Breast epithelium (tissue), 3 donors: Measurements from ENCODE around the gene FOLR1.

Experiments
- CTCF ChIP-seq, 3 donors: fragments of 450-650 bp; IDR thresholded peaks; one replicate each; pipeline ENCODE4 v1.5.1; 2016 to 2017; ENCODE audit warnings: antibody characterized with exemption in 3 of 3, mild to moderate bottlenecking in 3 of 3, moderate library complexity in 3 of 3
- POLR2A ChIP-seq: fragments of 450-650 bp; IDR thresholded peaks from one replicate; pipeline ENCODE4 v1.6.1; 2016; ENCODE audit warnings: antibody characterized with exemption, mild to moderate bottlenecking, moderate library complexity
- POLR2AphosphoS5 ChIP-seq, 3 donors: sonication (generic); formaldehyde crosslinking; IDR thresholded peaks; one replicate each; pipeline ENCODE4 v1.6.1; 2017; ENCODE audit warnings: antibody characterized with exemption in 3 of 3

GRCh38 chr11:72188267-72188666 lies 3.7 kb upstream of the FOLR1 start:
- no peak for TF ChIP-seq POLR2A
- no peak for TF ChIP-seq CTCF (IDR thresholded peaks at IDR 0.05)
- TF ChIP-seq POLR2AphosphoS5 (IDR thresholded peaks at IDR 0.05) = no peak
